ENCODE data around the gene C1orf115. TPM values are rescaled to one million over a fixed set of nuclear protein-coding genes. Genes with fewer than 3 reads are reported as not detected.

C1orf115 gene
- total RNA-seq, 4 donors from 2014 or later, result 10.8 to 24.0 (median 12.4) TPM

DNA sequence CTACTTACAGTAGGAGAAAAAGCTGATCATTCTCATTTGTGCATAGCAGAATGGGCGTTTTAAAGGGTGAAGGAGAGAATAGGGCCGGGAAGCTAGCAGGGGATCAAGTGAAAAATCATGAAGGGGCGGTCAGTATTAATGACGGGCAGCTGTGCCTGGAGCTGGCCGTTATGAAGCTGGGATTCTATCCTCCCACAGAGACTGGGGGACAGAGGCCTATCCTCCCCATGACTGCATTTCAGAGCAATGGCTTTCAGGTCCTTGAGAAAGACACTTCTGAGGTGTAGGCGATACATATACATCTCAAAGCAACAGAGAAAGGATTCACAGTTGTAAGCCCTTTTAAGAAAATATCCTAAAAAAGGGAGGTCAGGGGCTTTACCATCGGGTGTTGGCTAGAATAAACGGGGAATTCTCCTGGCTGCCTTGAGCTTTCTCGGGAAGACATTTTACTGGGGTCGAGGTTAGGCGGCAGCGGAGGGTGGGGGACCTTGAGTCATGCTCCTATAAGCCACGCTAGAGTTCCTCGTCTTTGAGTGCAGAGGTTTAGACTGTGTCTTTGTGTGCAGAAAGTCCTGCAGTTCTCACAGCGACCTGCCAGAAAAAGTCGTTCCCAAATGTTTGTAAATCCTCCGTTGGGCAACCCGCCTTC, 57.4 kb downstream of the C1orf115 start:
- peaks cover 33 to 57% (median 51%) of the 10 kb centered on the region in 4 donors for H3K4me1 ChIP-seq
- 11% methylated on average over 18 of the region's 18 CpGs for WGBS
- no peak for DNase-seq (ENCODE audit: extremely low spot score)
- H3K9me3 ChIP-seq, result no peaks in the 10 kb centered on the region
- H3K27me3 ChIP-seq, result no peaks in the 10 kb centered on the region
- H3K27ac ChIP-seq (replicated peaks in 1 of 4), result peak overlapping the region; percentile 88 to 95 (median 94)
- intact Hi-C loops (cut with DNase I), result loop anchor here (10.0 kb wide), 1 partner anchor 473 kb away; the partner anchor contains the start of gene RAB3GAP2
- TF ChIP-seq EP300 (IDR thresholded peaks at IDR 0.05), result no peak
- no peak for TF ChIP-seq POLR2AphosphoS5 (IDR thresholded peaks at IDR 0.05)
- no peaks in the 10 kb centered on the region for H3K36me3 ChIP-seq
- peak overlapping the region; percentile 68 to 91 (median 84) for H3K4me3 ChIP-seq

DNA sequence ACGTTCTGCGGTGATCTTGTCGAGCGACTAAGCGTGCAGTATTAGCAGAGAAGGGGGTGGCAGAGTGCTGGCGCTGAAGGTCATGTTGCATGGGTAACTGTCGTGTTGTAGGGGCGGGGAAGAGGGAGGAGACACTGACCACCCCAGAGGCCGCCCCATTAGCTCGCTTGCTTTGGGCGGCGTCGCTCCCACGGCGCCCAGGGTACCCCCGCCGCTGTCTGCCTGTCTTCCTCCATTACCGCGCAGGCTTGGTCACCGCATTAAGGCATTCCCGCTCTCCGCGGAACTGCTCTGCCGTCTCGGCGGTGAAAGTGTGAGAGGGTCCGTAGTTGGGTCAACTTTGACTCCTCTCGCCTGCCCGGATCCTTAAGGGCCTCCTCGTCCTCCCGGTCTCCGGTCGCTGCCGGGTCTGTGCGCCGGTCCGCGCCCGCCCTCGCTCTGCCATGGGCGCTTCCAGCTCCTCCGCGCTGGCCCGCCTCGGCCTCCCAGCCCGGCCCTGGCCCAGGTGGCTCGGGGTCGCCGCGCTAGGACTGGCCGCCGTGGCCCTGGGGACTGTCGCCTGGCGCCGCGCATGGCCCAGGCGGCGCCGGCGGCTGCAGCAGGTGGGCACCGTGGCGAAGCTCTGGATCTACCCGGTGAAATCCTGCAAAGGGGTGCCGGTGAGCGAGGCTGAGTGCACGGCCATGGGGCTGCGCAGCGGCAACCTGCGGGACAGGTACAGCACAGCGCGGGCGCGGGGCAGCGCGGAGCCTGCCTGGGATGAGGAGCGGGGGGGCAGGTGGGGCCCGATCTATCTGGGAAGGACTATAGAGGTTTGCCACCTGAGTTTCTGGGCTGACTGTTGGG, 58.1 kb downstream of the C1orf115 start, which contains the start of gene MTARC2:
Gene MTARC2, plus strand, starts transcription at position 234 of the 846 bp plus-strand sequence. Its CDS starts 210 bp downstream, at position 444.
- TF ChIP-seq POLR2A (IDR thresholded peaks at IDR 0.05; ENCODE audit: low read depth), result peak; percentile 72
- TF ChIP-seq POLR2AphosphoS5 (IDR thresholded peaks at IDR 0.05), result peak; percentile 89 to 97
- TF ChIP-seq EP300 (IDR thresholded peaks at IDR 0.05), result no peak
- Histone ChIP-seq H3K9me3 (no peaks in the 10 kb centered on the region), H3K4me3 (peak within 1 kb of the TSS; percentile 68 to 91 (median 84)), H3K27me3 (no peaks in the 10 kb centered on the region), H3K36me3 (no peaks in the 10 kb centered on the region), H3K27ac (replicated peaks in 1 of 4) (peak within 1 kb of the TSS; percentile 88 to 95 (median 94)), H3K4me1 (peaks cover 36 to 61% (median 53%) of the 10 kb centered on the region in 4 donors)
- peak; percentile 94 for DNase-seq (ENCODE audit: extremely low spot score)
- intact Hi-C loops (cut with DNase I), result loop anchor here (10.0 kb wide), 1 partner anchor 474 kb away; the partner anchor contains the start of gene RAB3GAP2
- 5% methylated on average over 14 of the region's 77 CpGs for WGBS

Other genes with a start within 250 kb of the C1orf115 start
- gene MARK1, start 162.2 kb upstream of the C1orf115 start, total RNA-seq, result 10 to 100 TPM; 16.7 to 24.4 (median 17.6) TPM
- 10 to 100 TPM; 15.6 to 22.9 (median 20.5) TPM for gene MTARC2, start 58.0 kb downstream of the C1orf115 start, total RNA-seq
- 1 to 10 TPM; 4.2 to 6.6 (median 5.1) TPM for gene MTARC1, start 96.5 kb downstream of the C1orf115 start, total RNA-seq
- gene HLX, start 189.1 kb downstream of the C1orf115 start, total RNA-seq, result 10 to 100 TPM in 3 of 4 donors, 1 to 10 TPM in 1; 8.7 to 27.3 (median 16.1) TPM

All from esophagus muscularis mucosa (tissue), 4 donors.